Measurements from ENCODE around the gene OXTR. TPM values are rescaled to one million over a fixed set of nuclear protein-coding genes. Genes with fewer than 3 reads are reported as not detected.

OXTR gene
- polyA plus RNA-seq, 1 donor from 2014 or later = 1.7 TPM

- Histone ChIP-seq H3K9me3 (ENCODE audit: low read length) (no peaks in the 10 kb centered on the region), H3K27ac (ENCODE audit: low read length) (no peak overlapping the region), H4K20me1 (ENCODE audit: insufficient read depth) (no peaks in the 10 kb centered on the region), H3F3A (ENCODE audit: insufficient read depth, low read length, poor library complexity, severe bottlenecking) (no peaks in the 10 kb centered on the region), H3K9me2 (ENCODE audit: insufficient read depth, low read length) (no peaks in the 10 kb centered on the region), H3K4me2 (ENCODE audit: low read length) (no peak overlapping the region), H3K4me3 (ENCODE audit: low read length) (no peak overlapping the region), H3K79me2 (replicated peaks; ENCODE audit: insufficient read depth, low read length) (no peaks in the 10 kb centered on the region), H2AFZ (ENCODE audit: low read depth, low read length) (no peak overlapping the region), H3K27me3 (ENCODE audit: insufficient read depth, low read depth, low read length) (no peaks in the 10 kb centered on the region), H3K9ac (ENCODE audit: low read length) (no peak overlapping the region), H3K36me3 (ENCODE audit: insufficient read depth, low read length) (no peaks in the 10 kb centered on the region)
- no peak for TF ChIP-seq TAF1 (IDR thresholded peaks at IDR 0.05; ENCODE audit: low read depth)
- no peak for TF ChIP-seq RAD21 (conservative IDR thresholded peaks at IDR 0.05)
- no peak for TF ChIP-seq POLR2AphosphoS5 (IDR thresholded peaks at IDR 0.05)
- TF ChIP-seq CTCF (IDR thresholded peaks at IDR 0.05; ENCODE audit: poor library complexity, severe bottlenecking) = no peak
- TF ChIP-seq SMC3 (conservative IDR thresholded peaks at IDR 0.05; ENCODE audit: poor library complexity) = no peak
- no peak for TF ChIP-seq EP300 (conservative IDR thresholded peaks at IDR 0.05; ENCODE audit: poor library complexity, severe bottlenecking)
These were observed 23.6 kb downstream of the OXTR start for GRCh38 chr3:8745619-8746370.

- Histone ChIP-seq H3K79me2 (replicated peaks; ENCODE audit: insufficient read depth, low read length) (no peaks in the 10 kb centered on the region), H3K4me3 (ENCODE audit: low read length) (no peak overlapping the region), H3K27ac (ENCODE audit: low read length) (no peak overlapping the region), H3K4me2 (ENCODE audit: low read length) (no peak overlapping the region), H3F3A (ENCODE audit: insufficient read depth, low read length, poor library complexity, severe bottlenecking) (no peaks in the 10 kb centered on the region), H3K9me2 (ENCODE audit: insufficient read depth, low read length) (no peaks in the 10 kb centered on the region), H2AFZ (ENCODE audit: low read depth, low read length) (no peak overlapping the region), H3K36me3 (ENCODE audit: insufficient read depth, low read length) (no peaks in the 10 kb centered on the region), H4K20me1 (ENCODE audit: insufficient read depth) (no peaks in the 10 kb centered on the region), H3K27me3 (ENCODE audit: insufficient read depth, low read depth, low read length) (no peaks in the 10 kb centered on the region), H3K9ac (ENCODE audit: low read length) (no peak overlapping the region), H3K9me3 (ENCODE audit: low read length) (no peaks in the 10 kb centered on the region)
- TF ChIP-seq EZH2 (IDR thresholded peaks at IDR 0.05; ENCODE audit: borderline replicate concordance, insufficient read depth, low read length, poor library complexity, severe bottlenecking) (no peak), POLR2AphosphoS5 (IDR thresholded peaks at IDR 0.05) (no peak), CTCF (IDR thresholded peaks at IDR 0.05; ENCODE audit: poor library complexity, severe bottlenecking) (no peak), SMC3 (conservative IDR thresholded peaks at IDR 0.05; ENCODE audit: poor library complexity) (no peak), RAD21 (conservative IDR thresholded peaks at IDR 0.05) (no peak), EP300 (conservative IDR thresholded peaks at IDR 0.05; ENCODE audit: poor library complexity, severe bottlenecking) (no peak), TAF1 (IDR thresholded peaks at IDR 0.05; ENCODE audit: low read depth) (no peak), MXI1 (conservative IDR thresholded peaks at IDR 0.05; ENCODE audit: poor library complexity, severe bottlenecking) (no peak)
- TF ChIP-seq, protein P1, sequence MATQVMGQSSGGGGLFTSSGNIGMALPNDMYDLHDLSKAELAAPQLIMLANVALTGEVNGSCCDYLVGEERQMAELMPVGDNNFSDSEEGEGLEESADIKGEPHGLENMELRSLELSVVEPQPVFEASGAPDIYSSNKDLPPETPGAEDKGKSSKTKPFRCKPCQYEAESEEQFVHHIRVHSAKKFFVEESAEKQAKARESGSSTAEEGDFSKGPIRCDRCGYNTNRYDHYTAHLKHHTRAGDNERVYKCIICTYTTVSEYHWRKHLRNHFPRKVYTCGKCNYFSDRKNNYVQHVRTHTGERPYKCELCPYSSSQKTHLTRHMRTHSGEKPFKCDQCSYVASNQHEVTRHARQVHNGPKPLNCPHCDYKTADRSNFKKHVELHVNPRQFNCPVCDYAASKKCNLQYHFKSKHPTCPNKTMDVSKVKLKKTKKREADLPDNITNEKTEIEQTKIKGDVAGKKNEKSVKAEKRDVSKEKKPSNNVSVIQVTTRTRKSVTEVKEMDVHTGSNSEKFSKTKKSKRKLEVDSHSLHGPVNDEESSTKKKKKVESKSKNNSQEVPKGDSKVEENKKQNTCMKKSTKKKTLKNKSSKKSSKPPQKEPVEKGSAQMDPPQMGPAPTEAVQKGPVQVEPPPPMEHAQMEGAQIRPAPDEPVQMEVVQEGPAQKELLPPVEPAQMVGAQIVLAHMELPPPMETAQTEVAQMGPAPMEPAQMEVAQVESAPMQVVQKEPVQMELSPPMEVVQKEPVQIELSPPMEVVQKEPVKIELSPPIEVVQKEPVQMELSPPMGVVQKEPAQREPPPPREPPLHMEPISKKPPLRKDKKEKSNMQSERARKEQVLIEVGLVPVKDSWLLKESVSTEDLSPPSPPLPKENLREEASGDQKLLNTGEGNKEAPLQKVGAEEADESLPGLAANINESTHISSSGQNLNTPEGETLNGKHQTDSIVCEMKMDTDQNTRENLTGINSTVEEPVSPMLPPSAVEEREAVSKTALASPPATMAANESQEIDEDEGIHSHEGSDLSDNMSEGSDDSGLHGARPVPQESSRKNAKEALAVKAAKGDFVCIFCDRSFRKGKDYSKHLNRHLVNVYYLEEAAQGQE (IDR thresholded peaks at IDR 0.05; ENCODE audit: borderline replicate concordance) = no peak
These were observed 25.5 kb downstream of the OXTR start for GRCh38 chr3:8743911-8744310.
